ENCODE measurements around the gene TRPC4AP. TPM values are rescaled to one million over a fixed set of nuclear protein-coding genes. Genes with fewer than 3 reads are reported as not detected.

The TRPC4AP gene
- total RNA-seq, 2 experiments from 2014 or later = 31.9 to 38.8 TPM

DNA sequence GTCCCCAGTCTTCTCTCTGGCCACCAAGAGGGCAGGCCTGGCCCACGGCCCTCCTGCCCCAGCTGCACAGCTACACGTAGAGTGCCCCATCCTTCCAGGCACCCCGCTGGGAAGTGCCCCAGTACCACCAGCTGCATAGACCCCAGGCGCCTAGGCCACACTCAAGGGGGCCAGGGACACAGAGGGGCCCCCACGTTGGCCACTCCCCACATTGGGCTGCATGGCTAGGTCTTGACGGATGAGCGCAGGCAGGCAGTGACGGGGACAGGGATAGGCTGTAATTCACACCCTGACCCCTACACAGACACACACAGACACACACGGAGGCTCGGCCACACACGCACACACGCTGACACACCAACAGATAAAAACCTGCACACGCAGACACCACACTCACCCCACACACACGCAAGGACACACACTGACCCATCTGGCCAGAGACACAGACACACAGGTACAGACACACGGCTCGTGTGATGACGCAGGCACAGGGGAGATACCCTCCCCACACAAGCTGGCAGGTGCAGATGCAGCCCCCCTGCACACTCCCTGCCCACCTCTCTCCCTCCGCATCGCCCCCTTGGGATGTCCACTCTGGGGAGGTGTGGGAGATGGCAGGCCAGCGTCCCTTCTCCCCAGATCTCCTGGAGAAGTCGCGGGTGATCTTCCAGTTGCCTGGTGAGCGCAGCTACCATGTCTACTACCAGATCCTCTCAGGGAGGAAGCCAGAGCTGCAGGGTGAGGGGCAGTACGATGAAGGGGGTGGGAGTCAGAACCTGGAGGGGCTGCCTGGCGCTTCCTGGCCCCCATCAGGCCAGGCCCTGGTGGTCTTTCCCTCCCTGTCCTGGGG lies 106.9 kb downstream of the TRPC4AP start:
- Histone ChIP-seq H3K9me3 (ENCODE audit: low read length) (no peaks in the 10 kb centered on the region), H3K36me3 (ENCODE audit: insufficient read depth, low read length) (no peaks in the 10 kb centered on the region), H3K9me2 (ENCODE audit: insufficient read depth, low read length) (no peaks in the 10 kb centered on the region), H3K79me2 (ENCODE audit: insufficient read depth, low read depth, low read length) (no peaks in the 10 kb centered on the region), H3K4me1 (ENCODE audit: insufficient read depth, low read length, poor library complexity, severe bottlenecking) (no peaks in the 10 kb centered on the region), H4K20me1 (ENCODE audit: insufficient read depth, low read length) (no peaks in the 10 kb centered on the region), H3K4me2 (ENCODE audit: low read length) (no peak overlapping the region), H3K27ac (ENCODE audit: low read depth, low read length, poor library complexity, severe bottlenecking) (no peak overlapping the region), H2AFZ (ENCODE audit: low read length) (no peak overlapping the region), H3K4me3 (ENCODE audit: low read depth, low read length, poor library complexity, severe bottlenecking) (no peak overlapping the region)
- intact Hi-C loops (cut with micrococcal nuclease; ENCODE audit: unreplicated experiment) = no loop called here
- ChIA-PET POLR2A (no interaction called here), CTCF (ENCODE audit: unreplicated experiment) (no interaction called here)
- TF ChIP-seq, protein P1, sequence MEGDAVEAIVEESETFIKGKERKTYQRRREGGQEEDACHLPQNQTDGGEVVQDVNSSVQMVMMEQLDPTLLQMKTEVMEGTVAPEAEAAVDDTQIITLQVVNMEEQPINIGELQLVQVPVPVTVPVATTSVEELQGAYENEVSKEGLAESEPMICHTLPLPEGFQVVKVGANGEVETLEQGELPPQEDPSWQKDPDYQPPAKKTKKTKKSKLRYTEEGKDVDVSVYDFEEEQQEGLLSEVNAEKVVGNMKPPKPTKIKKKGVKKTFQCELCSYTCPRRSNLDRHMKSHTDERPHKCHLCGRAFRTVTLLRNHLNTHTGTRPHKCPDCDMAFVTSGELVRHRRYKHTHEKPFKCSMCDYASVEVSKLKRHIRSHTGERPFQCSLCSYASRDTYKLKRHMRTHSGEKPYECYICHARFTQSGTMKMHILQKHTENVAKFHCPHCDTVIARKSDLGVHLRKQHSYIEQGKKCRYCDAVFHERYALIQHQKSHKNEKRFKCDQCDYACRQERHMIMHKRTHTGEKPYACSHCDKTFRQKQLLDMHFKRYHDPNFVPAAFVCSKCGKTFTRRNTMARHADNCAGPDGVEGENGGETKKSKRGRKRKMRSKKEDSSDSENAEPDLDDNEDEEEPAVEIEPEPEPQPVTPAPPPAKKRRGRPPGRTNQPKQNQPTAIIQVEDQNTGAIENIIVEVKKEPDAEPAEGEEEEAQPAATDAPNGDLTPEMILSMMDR (conservative IDR thresholded peaks at IDR 0.05; ENCODE audit: low read length) = no peak
- TF ChIP-seq EZH2phosphoT487 (IDR thresholded peaks at IDR 0.05; ENCODE audit: borderline replicate concordance, low read depth, low read length) = no peak
- no TSS peak for BruUV-seq (replicated peaks)
- DNase-seq (ENCODE audit: low spot score) = no peak

DNA sequence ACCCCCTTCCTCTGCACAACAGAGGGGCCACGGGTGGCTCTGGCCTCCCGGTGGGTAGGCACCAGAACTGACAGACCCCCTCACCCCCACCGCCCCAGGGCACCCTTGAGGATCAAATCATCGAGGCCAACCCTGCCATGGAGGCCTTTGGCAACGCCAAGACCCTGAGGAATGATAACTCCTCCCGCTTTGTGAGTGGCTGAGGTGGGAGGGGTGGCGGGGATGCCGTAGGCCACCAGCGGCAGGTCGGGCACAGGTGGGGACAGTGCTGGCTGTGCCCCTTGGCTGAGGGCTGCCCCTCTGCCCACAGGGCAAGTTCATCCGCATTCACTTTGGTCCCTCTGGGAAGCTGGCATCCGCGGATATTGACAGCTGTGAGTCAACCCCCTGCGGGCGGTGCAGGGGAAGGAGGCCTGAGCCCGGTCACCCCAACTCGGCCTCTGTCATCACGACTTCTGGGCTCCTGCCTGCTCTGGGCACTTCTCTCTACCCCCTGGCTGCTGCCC lies 107.8 kb downstream of the TRPC4AP start:
- Histone ChIP-seq H4K20me1 (ENCODE audit: insufficient read depth, low read length) (no peaks in the 10 kb centered on the region), H3K79me2 (ENCODE audit: insufficient read depth, low read depth, low read length) (no peaks in the 10 kb centered on the region), H3K27ac (ENCODE audit: low read depth, low read length, poor library complexity, severe bottlenecking) (no peak overlapping the region), H3K36me3 (ENCODE audit: insufficient read depth, low read length) (no peaks in the 10 kb centered on the region), H3K9me2 (ENCODE audit: insufficient read depth, low read length) (no peaks in the 10 kb centered on the region), H3K9me3 (ENCODE audit: low read length) (no peaks in the 10 kb centered on the region), H3K4me1 (ENCODE audit: insufficient read depth, low read length, poor library complexity, severe bottlenecking) (no peaks in the 10 kb centered on the region), H3K4me2 (ENCODE audit: low read length) (no peak overlapping the region), H2AFZ (ENCODE audit: low read length) (no peak overlapping the region), H3K4me3 (ENCODE audit: low read depth, low read length, poor library complexity, severe bottlenecking) (no peak overlapping the region)
- ChIA-PET CTCF (ENCODE audit: unreplicated experiment) (no interaction called here), POLR2A (no interaction called here)
- intact Hi-C loops (cut with micrococcal nuclease; ENCODE audit: unreplicated experiment) = no loop called here
- TF ChIP-seq, protein P1 (conservative IDR thresholded peaks at IDR 0.05; ENCODE audit: low read length) = no peak
- TF ChIP-seq EZH2phosphoT487 (IDR thresholded peaks at IDR 0.05; ENCODE audit: borderline replicate concordance, low read depth, low read length) = no peak
- no TSS peak for BruUV-seq (replicated peaks)
- no peak for DNase-seq (ENCODE audit: low spot score)

Data from OCI-LY7 (cell line).